ENCODE data around the gene PYROXD2. TPM values are rescaled to one million over a fixed set of nuclear protein-coding genes. Genes with fewer than 3 reads are reported as not detected.
"Not testable (repeated sequence)": the region's sequence is repeated elsewhere in the genome, so short reads cannot be mapped to it uniquely, and the experiment has no call there.

Gene PYROXD2
- total RNA-seq, 1 donor from 2014 or later: 13.0 TPM

- Histone ChIP-seq H3K36me3 (no peaks in the 10 kb centered on the region), H3K4me1 (no peaks in the 10 kb centered on the region), H3K27me3 (no peaks in the 10 kb centered on the region), H3K4me3 (no peak overlapping the region), H3K9me3 (no peaks in the 10 kb centered on the region), H3K27ac (no peak overlapping the region)
- intact Hi-C loops (cut with DNase I): no loop called here
- DNase-seq (no peak), ATAC-seq (no peak)
- no peak for TF ChIP-seq CTCF (IDR thresholded peaks at IDR 0.05)
Observed at GRCh38 chr10:98354491-98354890, 60.5 kb downstream of the PYROXD2 start.

GRCh38 chr10:98353170-98353569, 61.8 kb downstream of the PYROXD2 start:
- no peaks in the 10 kb centered on the region for H3K9me3 ChIP-seq
- no peaks in the 10 kb centered on the region for H3K4me1 ChIP-seq
- intact Hi-C loops (cut with DNase I): no loop called here
- no peak overlapping the region for H3K4me3 ChIP-seq
- DNase-seq (no peak), ATAC-seq (no peak)
- no peaks in the 10 kb centered on the region for H3K36me3 ChIP-seq
- H3K27me3 ChIP-seq: no peaks in the 10 kb centered on the region
- H3K27ac ChIP-seq: no peak overlapping the region
- no peak for TF ChIP-seq CTCF (IDR thresholded peaks at IDR 0.05)

- H3K27ac ChIP-seq: no peak overlapping the region
- DNase-seq: no peak
- H3K27me3 ChIP-seq: no peaks in the 10 kb centered on the region
- no peaks in the 10 kb centered on the region for H3K4me1 ChIP-seq
- intact Hi-C loops (cut with DNase I): no loop called here
- H3K36me3 ChIP-seq: no peaks in the 10 kb centered on the region
- no peaks in the 10 kb centered on the region for H3K9me3 ChIP-seq
- no peak for TF ChIP-seq CTCF (IDR thresholded peaks at IDR 0.05)
- ATAC-seq: peak; percentile 27
- no peak overlapping the region for H3K4me3 ChIP-seq
Observed at GRCh38 chr10:98351831-98352402, 63.1 kb downstream of the PYROXD2 start.

GRCh38 chr10:98349508-98349922, 65.5 kb downstream of the PYROXD2 start:
- no peaks in the 10 kb centered on the region for H3K27me3 ChIP-seq
- intact Hi-C loops (cut with DNase I): no loop called here
- DNase-seq (no peak), ATAC-seq (peak; percentile 62)
- H3K9me3 ChIP-seq: no peaks in the 10 kb centered on the region
- no peak overlapping the region for H3K27ac ChIP-seq
- no peak overlapping the region for H3K4me3 ChIP-seq
- no peaks in the 10 kb centered on the region for H3K36me3 ChIP-seq
- no peak for TF ChIP-seq CTCF (IDR thresholded peaks at IDR 0.05)
- H3K4me1 ChIP-seq: peaks cover 6% of the 10 kb centered on the region

- Histone ChIP-seq H3K36me3 (no peaks in the 10 kb centered on the region), H3K27ac (no peak overlapping the region), H3K4me3 (no peak overlapping the region), H3K27me3 (no peaks in the 10 kb centered on the region), H3K4me1 (peaks cover 10% of the 10 kb centered on the region), H3K9me3 (no peaks in the 10 kb centered on the region)
- no peak for TF ChIP-seq CTCF (IDR thresholded peaks at IDR 0.05)
- ATAC-seq: no peak
- intact Hi-C loops (cut with DNase I): no loop called here
- no peak for DNase-seq
Observed at GRCh38 chr10:98346847-98347246, 68.1 kb downstream of the PYROXD2 start.

GRCh38 chr10:98344589-98345038, 70.4 kb downstream of the PYROXD2 start:
- DNase-seq (no peak), ATAC-seq (peak; percentile 57)
- no peaks in the 10 kb centered on the region for H3K9me3 ChIP-seq
- no peaks in the 10 kb centered on the region for H3K36me3 ChIP-seq
- no peak for TF ChIP-seq CTCF (IDR thresholded peaks at IDR 0.05)
- H3K27me3 ChIP-seq: no peaks in the 10 kb centered on the region
- peaks cover 10% of the 10 kb centered on the region for H3K4me1 ChIP-seq
- H3K4me3 ChIP-seq: no peak overlapping the region
- intact Hi-C loops (cut with DNase I): no loop called here
- H3K27ac ChIP-seq: no peak overlapping the region

- H3K9me3 ChIP-seq; H3K36me3 ChIP-seq; H3K27me3 ChIP-seq; intact Hi-C loops (cut with DNase I); H3K27ac ChIP-seq; H3K4me3 ChIP-seq; H3K4me1 ChIP-seq; ATAC-seq; DNase-seq: not testable (repeated sequence)
Observed at GRCh38 chr10:98341701-98342100, 73.3 kb downstream of the PYROXD2 start.
